GM23248 (cell line): ENCODE results near the gene TLE7.

Experiments used
- EZH2 ChIP-seq: fragments of 200-600 bp; sonication (generic); IDR thresholded peaks from 2 replicates; pipeline ENCODE4 v1.6.1; 2018; ENCODE audit warnings: antibody characterized with exemption, mild to moderate bottlenecking; ENCODE audit not compliant: insufficient read depth, poor library complexity, severe bottlenecking
- EZH2phosphoT487 ChIP-seq: fragments of 200-600 bp; sonication (generic); IDR thresholded peaks from 2 replicates; pipeline ENCODE4 v1.6.1; 2018; ENCODE audit warnings: antibody characterized with exemption, moderate library complexity, mild to moderate bottlenecking, low read depth; ENCODE audit not compliant: insufficient read depth

- TF ChIP-seq EZH2 (no peak), EZH2phosphoT487 (no peak)
These were observed 5.4 kb downstream of the TLE7 start for GRCh38 chr16:71436473-71436872.
